Tibial nerve (tissue), 4 donors: Measurements from ENCODE around the gene AHSG. TPM values are rescaled to one million over a fixed set of nuclear protein-coding genes. Genes with fewer than 3 reads are reported as not detected.

Source experiments
- DNase-seq, 2 donors: peaks; one replicate each; pipeline ENCODE4 v3.0.0-alpha.2; 2019; ENCODE audit warnings: low spot score in 2 of 2
- H3K27ac ChIP-seq, 4 donors: fragments of 200-600 bp; sonication (generic) in 3 of 4; one replicate each; pipeline ENCODE4 v1.5.1; 2017 to 2019; ENCODE audit warnings: mild to moderate bottlenecking in 1 of 4
- H3K27me3 ChIP-seq, 2 donors: fragments of 200-600 bp; sonication (generic) in 1 of 2; one replicate each; pipeline versions ENCODE4 v1.5.1 to v1.6.0; 2017 to 2019
- H3K36me3 ChIP-seq, 3 donors: fragments of 200-600 bp; sonication (generic); one replicate each; pipeline ENCODE4 v1.5.1; 2018 to 2019
- H3K4me1 ChIP-seq, 4 donors: fragments of 200-600 bp; sonication (generic) in 3 of 4; one replicate each; pipeline ENCODE4 v1.5.1; 2017 to 2019
- H3K4me3 ChIP-seq, 4 donors: fragments of 200-600 bp; sonication (generic) in 3 of 4; one replicate each; pipeline ENCODE4 v1.5.1; 2017 to 2019; ENCODE audit warnings: mild to moderate bottlenecking in 1 of 4, moderate library complexity in 1 of 4
- H3K9me3 ChIP-seq, 4 donors: fragments of 200-600 bp; sonication (generic) in 3 of 4; one replicate each; pipeline ENCODE4 v1.5.1; 2017 to 2019
- EP300 ChIP-seq, 2 donors: sonication (generic); formaldehyde crosslinking; IDR thresholded peaks; one replicate each; pipeline ENCODE4 v1.6.1; 2017; ENCODE audit warnings: antibody characterized with exemption in 2 of 2, mild to moderate bottlenecking in 1 of 2
- POLR2A ChIP-seq, 2 donors: fragments of 450-650 bp; IDR thresholded peaks; one replicate each; pipeline ENCODE4 v1.6.1; 2017; ENCODE audit warnings: antibody characterized with exemption in 2 of 2, mild to moderate bottlenecking in 2 of 2, moderate library complexity in 2 of 2
- WGBS, 2 donors: methylation state at CpG; one replicate each; pipeline ENCODE4 v1.1.5; 2018; 5-methylcytosine and 5-hydroxymethylcytosine counted together
- total RNA-seq, 4 donors: library from RNA; depleted of rRNA; stranded (reverse); fragments of >200 nt; gene quantifications; one replicate each; pipeline ENCODE4 v1.1.0, GENCODE V29; 2016
- TF ChIP-seq, protein P1 (sequence below), 5 experiments: fragments of 200-600 bp in 3 of 5; fragments of 450-650 bp in 2 of 5; sonication (generic) in 3 of 5; IDR thresholded peaks; one replicate each; pipeline ENCODE4 v1.5.1; 2016 to 2019; ENCODE audit warnings: antibody characterized with exemption in 5 of 5, mild to moderate bottlenecking in 3 of 5, moderate library complexity in 2 of 5

The AHSG gene
- total RNA-seq, 4 donors from 2014 or later, result not detected

DNA sequence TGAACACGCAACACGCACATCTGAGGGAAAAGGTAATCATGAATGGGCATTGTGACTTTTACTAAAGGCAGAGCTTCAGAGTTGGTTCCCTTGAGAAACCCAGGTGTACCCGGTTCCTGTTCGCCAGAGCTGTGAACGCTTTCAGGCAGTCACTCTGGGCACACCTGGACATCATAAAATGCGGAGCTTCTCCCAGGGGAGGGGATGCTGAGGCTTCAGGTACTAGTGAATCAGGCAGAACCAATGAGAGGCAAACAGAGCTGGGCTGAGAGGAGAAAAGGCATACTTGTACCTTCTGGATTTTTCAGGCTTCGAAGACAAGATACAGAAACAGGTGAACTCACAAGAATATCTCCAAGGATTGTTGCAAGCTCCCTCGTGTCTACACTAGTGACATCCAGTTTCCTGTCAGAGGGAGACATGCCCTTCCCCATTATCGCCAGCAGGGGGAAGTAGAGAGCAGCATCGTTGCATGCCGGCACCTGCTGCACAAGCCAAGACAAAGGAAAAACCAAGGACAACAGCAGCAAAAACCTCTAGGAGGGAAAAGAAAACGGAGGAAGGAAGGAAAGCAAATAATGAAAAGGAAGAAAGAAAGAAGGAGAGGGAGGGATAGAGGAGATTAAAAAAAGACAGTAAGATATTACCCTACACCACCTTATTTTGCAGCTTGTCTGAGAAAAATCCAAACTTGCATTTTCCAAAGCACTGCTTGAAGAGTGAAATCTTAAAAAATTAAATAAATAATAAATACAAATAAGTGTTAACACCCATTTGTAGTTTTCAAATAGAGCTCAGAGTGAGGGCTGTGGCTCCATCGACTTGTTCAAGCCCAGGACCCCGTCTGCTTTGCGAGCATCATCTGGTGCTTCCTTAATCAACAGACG lies 2.0 kb downstream of the AHSG start:
- Histone ChIP-seq H3K4me3 (no peak overlapping the region), H3K27ac (no peak overlapping the region), H3K36me3 (no peaks in the 10 kb centered on the region), H3K27me3 (peaks cover 0 to 37% of the 10 kb centered on the region in 2 donors), H3K9me3 (no peaks in the 10 kb centered on the region), H3K4me1 (peaks cover 0 to 20% (median 2%) of the 10 kb centered on the region in 4 donors)
- DNase-seq, result peak; percentile 54 to 79
- 29 to 36% methylated on average over 16 of the region's 16 CpGs for WGBS, 2 donors
- TF ChIP-seq, protein P1, sequence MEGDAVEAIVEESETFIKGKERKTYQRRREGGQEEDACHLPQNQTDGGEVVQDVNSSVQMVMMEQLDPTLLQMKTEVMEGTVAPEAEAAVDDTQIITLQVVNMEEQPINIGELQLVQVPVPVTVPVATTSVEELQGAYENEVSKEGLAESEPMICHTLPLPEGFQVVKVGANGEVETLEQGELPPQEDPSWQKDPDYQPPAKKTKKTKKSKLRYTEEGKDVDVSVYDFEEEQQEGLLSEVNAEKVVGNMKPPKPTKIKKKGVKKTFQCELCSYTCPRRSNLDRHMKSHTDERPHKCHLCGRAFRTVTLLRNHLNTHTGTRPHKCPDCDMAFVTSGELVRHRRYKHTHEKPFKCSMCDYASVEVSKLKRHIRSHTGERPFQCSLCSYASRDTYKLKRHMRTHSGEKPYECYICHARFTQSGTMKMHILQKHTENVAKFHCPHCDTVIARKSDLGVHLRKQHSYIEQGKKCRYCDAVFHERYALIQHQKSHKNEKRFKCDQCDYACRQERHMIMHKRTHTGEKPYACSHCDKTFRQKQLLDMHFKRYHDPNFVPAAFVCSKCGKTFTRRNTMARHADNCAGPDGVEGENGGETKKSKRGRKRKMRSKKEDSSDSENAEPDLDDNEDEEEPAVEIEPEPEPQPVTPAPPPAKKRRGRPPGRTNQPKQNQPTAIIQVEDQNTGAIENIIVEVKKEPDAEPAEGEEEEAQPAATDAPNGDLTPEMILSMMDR (IDR thresholded peaks at IDR 0.05), result peak; percentile 80 to 96 (median 93)
- no peak for TF ChIP-seq EP300 (IDR thresholded peaks at IDR 0.05)

DNA sequence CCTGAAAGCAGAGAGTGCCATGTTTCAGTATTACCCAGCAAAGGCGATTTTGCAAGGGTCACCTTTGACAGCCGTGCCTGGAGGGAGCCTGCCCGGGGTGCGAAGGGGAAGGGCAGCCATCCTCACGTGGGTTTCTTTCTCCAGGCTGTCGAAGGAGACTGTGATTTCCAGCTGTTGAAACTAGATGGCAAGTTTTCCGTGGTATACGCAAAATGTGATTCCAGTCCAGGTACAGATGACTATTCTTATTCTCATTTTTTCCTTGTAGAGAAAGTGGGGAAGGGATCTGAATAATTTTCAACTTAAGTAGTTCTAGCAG lies 3.4 kb downstream of the AHSG start:
- Histone ChIP-seq H3K4me3 (no peak overlapping the region), H3K27me3 (peaks cover 0 to 37% of the 10 kb centered on the region in 2 donors), H3K27ac (no peak overlapping the region), H3K4me1 (peaks cover 0 to 20% (median 2%) of the 10 kb centered on the region in 4 donors), H3K9me3 (no peaks in the 10 kb centered on the region), H3K36me3 (no peaks in the 10 kb centered on the region)
- no peak for DNase-seq
- TF ChIP-seq EP300 (IDR thresholded peaks at IDR 0.05) (no peak), POLR2A (IDR thresholded peaks at IDR 0.05) (no peak)
- TF ChIP-seq, protein P1 (IDR thresholded peaks at IDR 0.05), result no peak
- 82 to 85% methylated on average over 8 of the region's 8 CpGs for WGBS, 2 donors

DNA sequence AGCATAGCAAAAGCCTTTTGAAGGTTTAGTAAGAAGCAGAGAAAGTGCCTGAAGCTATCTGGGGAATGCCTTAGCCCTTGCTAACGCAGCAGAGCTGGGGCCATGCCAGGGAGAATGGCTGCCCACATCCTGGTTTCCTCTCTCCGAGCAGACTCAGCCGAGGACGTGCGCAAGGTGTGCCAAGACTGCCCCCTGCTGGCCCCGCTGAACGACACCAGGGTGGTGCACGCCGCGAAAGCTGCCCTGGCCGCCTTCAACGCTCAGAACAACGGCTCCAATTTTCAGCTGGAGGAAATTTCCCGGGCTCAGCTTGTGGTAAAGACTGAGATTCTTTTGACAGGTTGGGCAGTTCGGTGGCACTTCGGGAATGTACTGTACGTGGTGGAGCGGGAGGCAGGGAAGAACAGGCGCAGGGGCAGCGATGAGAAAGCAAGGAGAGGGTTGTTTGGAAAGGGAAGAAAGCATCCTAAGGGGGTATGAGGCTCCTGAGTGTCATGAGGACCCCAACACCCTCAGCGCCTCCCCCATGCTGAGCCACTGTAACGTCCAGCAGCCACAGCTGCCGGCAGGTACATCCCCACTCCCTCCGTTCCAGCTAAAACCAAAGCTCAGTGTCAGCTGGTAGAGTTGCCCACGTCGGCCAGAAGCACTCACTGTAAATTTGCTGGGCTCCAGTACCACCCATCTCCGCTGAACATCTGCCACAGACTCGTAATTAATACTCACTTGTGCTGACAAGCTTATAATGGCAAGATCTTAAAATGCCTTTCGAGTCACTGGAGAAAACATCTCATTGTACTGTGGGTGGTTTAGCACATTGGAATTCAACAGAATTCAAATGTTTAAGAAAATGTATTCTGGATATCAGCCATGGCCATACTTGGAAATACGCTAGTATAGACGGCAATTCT lies 4.4 kb downstream of the AHSG start:
- H3K27me3 ChIP-seq, result peaks cover 0 to 37% of the 10 kb centered on the region in 2 donors
- WGBS, 2 donors, result 11 to 13% methylated on average over 31 of the region's 31 CpGs
- no peaks in the 10 kb centered on the region for H3K36me3 ChIP-seq
- peak overlapping the region in 1 of 4 donors; percentile 22 for H3K4me3 ChIP-seq
- no peak for TF ChIP-seq EP300 (IDR thresholded peaks at IDR 0.05)
- no peak for TF ChIP-seq POLR2A (IDR thresholded peaks at IDR 0.05)
- TF ChIP-seq, protein P1 (IDR thresholded peaks at IDR 0.05), result peak; percentile 76 to 89 (median 79)
- H3K4me1 ChIP-seq, result peaks cover 0 to 20% (median 2%) of the 10 kb centered on the region in 4 donors
- no peak overlapping the region for H3K27ac ChIP-seq
- peak; percentile 33 to 53 for DNase-seq
- no peaks in the 10 kb centered on the region for H3K9me3 ChIP-seq

DNA sequence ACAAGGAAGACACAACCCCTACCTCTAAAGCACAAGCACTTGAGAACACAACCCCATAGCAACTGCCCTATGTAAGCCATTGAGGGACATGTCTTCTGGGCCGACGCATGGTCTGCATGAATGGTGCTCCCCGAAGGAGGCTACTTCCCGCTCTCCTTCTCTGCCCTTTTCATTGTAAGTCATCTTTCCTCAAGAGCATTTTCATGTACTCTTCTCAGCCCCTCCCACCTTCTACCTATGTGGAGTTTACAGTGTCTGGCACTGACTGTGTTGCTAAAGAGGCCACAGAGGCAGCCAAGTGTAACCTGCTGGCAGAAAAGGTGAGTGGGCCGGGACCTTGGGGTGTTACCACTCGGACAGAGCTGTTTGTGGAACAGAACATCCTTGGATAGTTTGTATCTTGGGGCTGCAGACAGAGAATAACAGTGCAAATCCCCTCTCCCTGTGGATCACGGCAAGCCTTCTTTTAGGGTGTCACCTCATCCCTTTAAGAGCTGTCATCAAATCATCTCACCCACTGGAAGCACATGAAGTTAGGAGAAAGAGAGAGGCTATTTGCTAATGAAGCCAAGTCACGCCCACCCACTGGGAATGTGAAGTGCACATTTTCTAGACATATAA lies 5.6 kb downstream of the AHSG start:
- DNase-seq, result no peak
- H3K27me3 ChIP-seq, result peaks cover 0 to 26% of the 10 kb centered on the region in 2 donors
- no peaks in the 10 kb centered on the region for H3K36me3 ChIP-seq
- H3K9me3 ChIP-seq, result no peaks in the 10 kb centered on the region
- H3K27ac ChIP-seq, result no peak overlapping the region
- TF ChIP-seq, protein P1 (IDR thresholded peaks at IDR 0.05), result no peak
- no peak for TF ChIP-seq POLR2A (IDR thresholded peaks at IDR 0.05)
- no peak for TF ChIP-seq EP300 (IDR thresholded peaks at IDR 0.05)
- 88 to 91% methylated on average over 8 of the region's 8 CpGs for WGBS, 2 donors
- H3K4me3 ChIP-seq, result no peak overlapping the region
- peaks cover 0 to 20% (median 2%) of the 10 kb centered on the region in 4 donors for H3K4me1 ChIP-seq
